HG02852 (cell line): ENCODE measurements around the gene TCF12.

Experiments
- ATAC-seq: cut with Tn5 transposase; IDR thresholded peaks from one replicate; pipeline ENCODE4 v1.9.1; 2021; ENCODE audit warnings: mild to moderate bottlenecking, moderate library complexity; ENCODE audit not compliant: unreplicated experiment

The TCF12 gene

GRCh38 chr15:57203906-57204305 is 285.5 kb downstream of the TCF12 start:
- ATAC-seq: no peak

- no peak for ATAC-seq
Observed at GRCh38 chr15:57205027-57205855, 286.8 kb downstream of the TCF12 start.

- no peak for ATAC-seq
Observed at GRCh38 chr15:57205996-57206395, 287.6 kb downstream of the TCF12 start.

- ATAC-seq: no peak
Observed at GRCh38 chr15:57213862-57214261, 295.4 kb downstream of the TCF12 start.

- no peak for ATAC-seq
Observed at GRCh38 chr15:57215326-57215725, 296.9 kb downstream of the TCF12 start.

GRCh38 chr15:57215881-57216280 is 297.4 kb downstream of the TCF12 start:
- ATAC-seq: no peak

GRCh38 chr15:57216288-57216687 is 297.8 kb downstream of the TCF12 start:
- no peak for ATAC-seq

- no peak for ATAC-seq
Observed at GRCh38 chr15:57217778-57218598, 299.5 kb downstream of the TCF12 start.

GRCh38 chr15:57218826-57219576 is 300.6 kb downstream of the TCF12 start:
- no peak for ATAC-seq

- ATAC-seq: no peak
Observed at GRCh38 chr15:57220205-57220604, 301.8 kb downstream of the TCF12 start.

- ATAC-seq: no peak
Observed at GRCh38 chr15:57221134-57221533, 302.7 kb downstream of the TCF12 start.

- no peak for ATAC-seq
Observed at GRCh38 chr15:57223345-57223744, 304.9 kb downstream of the TCF12 start.

- ATAC-seq: no peak
Observed at GRCh38 chr15:57223887-57224286, 305.4 kb downstream of the TCF12 start.

GRCh38 chr15:57224664-57225063 is 306.2 kb downstream of the TCF12 start:
- no peak for ATAC-seq

- ATAC-seq: no peak
Observed at GRCh38 chr15:57227166-57227565, 308.7 kb downstream of the TCF12 start.

- ATAC-seq: no peak
Observed at GRCh38 chr15:57227899-57228298, 309.5 kb downstream of the TCF12 start.

- ATAC-seq: no peak
Observed at GRCh38 chr15:57228395-57228794, 310.0 kb downstream of the TCF12 start.

GRCh38 chr15:57229051-57229450 is 310.6 kb downstream of the TCF12 start:
- no peak for ATAC-seq

- no peak for ATAC-seq
Observed at GRCh38 chr15:57231559-57231958, 313.1 kb downstream of the TCF12 start.

- ATAC-seq: no peak
Observed at GRCh38 chr15:57234156-57234555, 315.7 kb downstream of the TCF12 start.

- no peak for ATAC-seq
Observed at GRCh38 chr15:57235186-57235585, 316.7 kb downstream of the TCF12 start.
